Measurements from ENCODE around the gene GPR101. TPM values are rescaled to one million over a fixed set of nuclear protein-coding genes. Genes with fewer than 3 reads are reported as not detected.

Gene GPR101
- total RNA-seq = not detected

- Histone ChIP-seq H3K36me3 (no peaks in the 10 kb centered on the region), H3K4me3 (no peak within 1 kb of the TSS), H3K9me3 (peaks cover 0 to 6% (median 0%) of the 10 kb centered on the region in 4 donors), H3K27ac (no peak within 1 kb of the TSS), H3K27me3 (peaks cover 0 to 14% (median 3%) of the 10 kb centered on the region in 4 donors), H3K4me1 (peaks cover 2 to 23% (median 3%) of the 10 kb centered on the region in 4 donors)
- TF ChIP-seq CTCF (IDR thresholded peaks at IDR 0.05) = no peak
- TF ChIP-seq POLR2A (IDR thresholded peaks at IDR 0.05) = no peak
- no peak for TF ChIP-seq EP300 (IDR thresholded peaks at IDR 0.05)
- no peak for TF ChIP-seq POLR2AphosphoS5 (IDR thresholded peaks at IDR 0.05)
- ATAC-seq (ENCODE audit: low FRiP score in 2 of 2) (no peak), DNase-seq (peak in 1 of 2 donors; percentile 75)
- 2 to 47% methylated on average over 7 to 60 of the region's 68 CpGs for WGBS, 2 donors
Observed at GRCh38 chrX:137033774-137034507, at the start of gene GPR101. GPR101 (minus strand) TSS chrX:137033995; CDS start chrX:137031674, 2,321 bp downstream.

- TF ChIP-seq CTCF (IDR thresholded peaks at IDR 0.05) = no peak
- TF ChIP-seq POLR2A (IDR thresholded peaks at IDR 0.05) = no peak
- no peak for TF ChIP-seq EP300 (IDR thresholded peaks at IDR 0.05)
- no peak for TF ChIP-seq POLR2AphosphoS5 (IDR thresholded peaks at IDR 0.05)
- H3K4me3 ChIP-seq = no peak overlapping the region
- no peaks in the 10 kb centered on the region for H3K9me3 ChIP-seq
- H3K36me3 ChIP-seq = no peaks in the 10 kb centered on the region
- ATAC-seq (ENCODE audit: low FRiP score in 2 of 2) (no peak), DNase-seq (no peak)
- H3K4me1 ChIP-seq = no peaks in the 10 kb centered on the region
- H3K27me3 ChIP-seq = no peaks in the 10 kb centered on the region
- no peak overlapping the region for H3K27ac ChIP-seq
- 78 to 90% methylated on average over 2 of the region's 2 CpGs for WGBS, 2 donors
Observed at GRCh38 chrX:137081239-137081638, 47.4 kb upstream of the GPR101 start.

- H3K27me3 ChIP-seq = no peaks in the 10 kb centered on the region
- 39 to 63% methylated on average over 1 of the region's 1 CpG for WGBS, 2 donors
Observed at GRCh38 chrX:137072396-137072795, 38.6 kb upstream of the GPR101 start.

GRCh38 chrX:137071596-137071995 lies 37.8 kb upstream of the GPR101 start:
- WGBS, 2 donors = 68 to 79% methylated on average over 2 of the region's 2 CpGs
- no peaks in the 10 kb centered on the region for H3K27me3 ChIP-seq
- ATAC-seq (ENCODE audit: low FRiP score in 2 of 2) (no peak), DNase-seq (no peak)
- no peak for TF ChIP-seq EP300 (IDR thresholded peaks at IDR 0.05)
- TF ChIP-seq POLR2A (IDR thresholded peaks at IDR 0.05) = no peak
- no peak for TF ChIP-seq CTCF (IDR thresholded peaks at IDR 0.05)
- no peak for TF ChIP-seq POLR2AphosphoS5 (IDR thresholded peaks at IDR 0.05)
- H3K27ac ChIP-seq = no peak overlapping the region
- no peaks in the 10 kb centered on the region for H3K4me1 ChIP-seq
- H3K36me3 ChIP-seq = no peaks in the 10 kb centered on the region
- no peaks in the 10 kb centered on the region for H3K9me3 ChIP-seq
- no peak overlapping the region for H3K4me3 ChIP-seq

More at GRCh38 chrX:137072396-137072795, 38.6 kb upstream of the GPR101 start:
- no peak overlapping the region for H3K4me3 ChIP-seq
- H3K4me1 ChIP-seq = no peaks in the 10 kb centered on the region
- H3K9me3 ChIP-seq = no peaks in the 10 kb centered on the region
- no peaks in the 10 kb centered on the region for H3K36me3 ChIP-seq
- ATAC-seq (ENCODE audit: low FRiP score in 2 of 2) (no peak), DNase-seq (no peak)
- no peak for TF ChIP-seq CTCF (IDR thresholded peaks at IDR 0.05)
- TF ChIP-seq POLR2A (IDR thresholded peaks at IDR 0.05) = no peak
- no peak for TF ChIP-seq EP300 (IDR thresholded peaks at IDR 0.05)
- H3K27ac ChIP-seq = no peak overlapping the region

- no peak overlapping the region for H3K27ac ChIP-seq
- TF ChIP-seq POLR2A (IDR thresholded peaks at IDR 0.05) (no peak), CTCF (IDR thresholded peaks at IDR 0.05) (no peak), EP300 (IDR thresholded peaks at IDR 0.05) (no peak), POLR2AphosphoS5 (IDR thresholded peaks at IDR 0.05) (no peak)
- H3K4me1 ChIP-seq = no peaks in the 10 kb centered on the region
- no peak overlapping the region for H3K4me3 ChIP-seq
- WGBS, 2 donors = 71 to 90% methylated on average over 2 of the region's 2 CpGs
- DNase-seq (no peak), ATAC-seq (ENCODE audit: low FRiP score in 2 of 2) (no peak)
- no peaks in the 10 kb centered on the region for H3K9me3 ChIP-seq
- H3K36me3 ChIP-seq = no peaks in the 10 kb centered on the region
- H3K27me3 ChIP-seq = no peaks in the 10 kb centered on the region
Observed at GRCh38 chrX:137067147-137067546, 33.4 kb upstream of the GPR101 start.

Measured in upper lobe of left lung (tissue), 6 donors.